Measurements from ENCODE around the gene GLUD2.
"Not testable (repeated sequence)": the region's sequence is repeated elsewhere in the genome, so short reads cannot be mapped to it uniquely, and the experiment has no call there.

GLUD2 gene

GRCh38 chrX:121050781-121051180 lies 3.4 kb downstream of the GLUD2 start:
- Histone ChIP-seq H3K27ac (no peak overlapping the region), H3K4me3 (no peak overlapping the region)
- no peak for TF ChIP-seq CTCF (IDR thresholded peaks at IDR 0.05)
- no peak for DNase-seq (ENCODE audit: low spot score)

- DNase-seq (ENCODE audit: low spot score) = no peak
- TF ChIP-seq CTCF (IDR thresholded peaks at IDR 0.05) = no peak
- H3K4me3 ChIP-seq = no peak overlapping the region
- H3K27ac ChIP-seq = no peak overlapping the region
These were observed 4.7 kb downstream of the GLUD2 start for GRCh38 chrX:121052122-121052521.

GRCh38 chrX:121062289-121062688 lies 14.9 kb downstream of the GLUD2 start:
- TF ChIP-seq CTCF (IDR thresholded peaks at IDR 0.05) = no peak
- no peak for DNase-seq (ENCODE audit: low spot score)
- H3K27ac ChIP-seq = no peak overlapping the region

GRCh38 chrX:121064579-121064978 lies 17.2 kb downstream of the GLUD2 start:
- TF ChIP-seq CTCF (IDR thresholded peaks at IDR 0.05) = no peak
- DNase-seq (ENCODE audit: low spot score) = no peak
- no peak overlapping the region for H3K4me3 ChIP-seq
- no peak overlapping the region for H3K27ac ChIP-seq

More at GRCh38 chrX:121062289-121062688, 14.9 kb downstream of the GLUD2 start:
- no peak overlapping the region for H3K4me3 ChIP-seq

GRCh38 chrX:121084247-121084646 lies 36.8 kb downstream of the GLUD2 start:
- H3K4me3 ChIP-seq; DNase-seq (ENCODE audit: low spot score); H3K27ac ChIP-seq: not testable (repeated sequence)

GRCh38 chrX:121084903-121085611 lies 37.6 kb downstream of the GLUD2 start:
- TF ChIP-seq CTCF (IDR thresholded peaks at IDR 0.05) = no peak
- no peak for DNase-seq (ENCODE audit: low spot score)
- no peak overlapping the region for H3K27ac ChIP-seq
- H3K4me3 ChIP-seq = no peak overlapping the region

- H3K4me3 ChIP-seq = no peak overlapping the region
- TF ChIP-seq CTCF (IDR thresholded peaks at IDR 0.05) = no peak
- no peak overlapping the region for H3K27ac ChIP-seq
- DNase-seq (ENCODE audit: low spot score) = no peak
These were observed 38.2 kb downstream of the GLUD2 start for GRCh38 chrX:121085612-121086010.
